Large intestine (tissue), 3 donors: ENCODE data around the gene ACO2. TPM values are rescaled to one million over a fixed set of nuclear protein-coding genes. Genes with fewer than 3 reads are reported as not detected.

Source experiments
- DNase-seq, 2 donors: peaks; one replicate each; pipeline versions ENCODE4 v3.0.0 to v3.0.0-alpha.2; 2013
- H3K27ac ChIP-seq: one replicate; pipeline ENCODE4 v1.5.1; 2013; ENCODE audit warnings: low read length
- H3K27me3 ChIP-seq: 2 replicates; pipeline ENCODE4 v1.6.1; 2013; ENCODE audit warnings: low read length; ENCODE audit not compliant: control insufficient read depth, insufficient read depth
- H3K36me3 ChIP-seq: 2 replicates; pipeline ENCODE4 v1.6.1; 2013; ENCODE audit warnings: low read length; ENCODE audit not compliant: control insufficient read depth, insufficient read depth
- H3K4me1 ChIP-seq: one replicate; pipeline ENCODE4 v1.6.1; 2013; ENCODE audit warnings: low read length; ENCODE audit not compliant: control insufficient read depth, insufficient read depth
- H3K4me3 ChIP-seq: one replicate; pipeline ENCODE4 v1.5.1; 2013; ENCODE audit warnings: low read length
- H3K9me3 ChIP-seq: one replicate; pipeline ENCODE4 v1.6.1; 2013; ENCODE audit warnings: mild to moderate bottlenecking, low read depth, low read length, moderate library complexity; ENCODE audit not compliant: control insufficient read depth
- WGBS: methylation state at CpG from one replicate; pipeline ENCODE4 v1.1.5; 2013; ENCODE audit warnings: low lambda C conversion rate; ENCODE audit not compliant: insufficient coverage; 5-methylcytosine and 5-hydroxymethylcytosine counted together
- polyA plus RNA-seq: library from polyadenylated mRNA; unstranded; fragments of 120-200 nt; gene quantifications from one replicate; pipeline ENCODE4 v1.2.1, GENCODE V29; 2013

The ACO2 gene
- polyA plus RNA-seq, 1 donor, result 209 TPM

DNA sequence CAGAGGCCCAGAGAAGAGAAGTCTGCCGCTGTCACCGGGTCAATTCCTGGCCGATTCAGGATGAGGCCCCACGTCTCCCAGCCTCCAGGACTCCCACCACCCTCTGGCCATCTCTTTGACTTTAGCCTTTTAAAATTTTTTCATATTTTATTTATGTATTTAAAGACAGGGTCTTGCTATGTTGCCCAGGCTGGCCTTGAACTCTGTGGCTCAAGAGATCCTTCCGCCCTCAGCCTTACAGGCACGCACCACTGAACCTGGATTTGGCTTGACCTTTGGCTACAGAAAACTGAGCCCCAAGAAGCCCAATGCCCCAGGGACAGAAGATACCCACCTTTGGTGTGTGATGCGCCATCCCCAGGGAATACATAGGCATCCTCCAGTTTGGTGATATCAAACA is 71.4 kb downstream of the ACO2 start:
- peaks cover 10% of the 10 kb centered on the region for H3K4me1 ChIP-seq
- WGBS, result 100% methylated on average over 1 of the region's 7 CpGs
- H3K36me3 ChIP-seq, result peaks cover 34% of the 10 kb centered on the region
- H3K27ac ChIP-seq, result no peak overlapping the region
- no peaks in the 10 kb centered on the region for H3K27me3 ChIP-seq
- no peaks in the 10 kb centered on the region for H3K9me3 ChIP-seq
- DNase-seq, result no peak
- H3K4me3 ChIP-seq, result no peak overlapping the region

DNA sequence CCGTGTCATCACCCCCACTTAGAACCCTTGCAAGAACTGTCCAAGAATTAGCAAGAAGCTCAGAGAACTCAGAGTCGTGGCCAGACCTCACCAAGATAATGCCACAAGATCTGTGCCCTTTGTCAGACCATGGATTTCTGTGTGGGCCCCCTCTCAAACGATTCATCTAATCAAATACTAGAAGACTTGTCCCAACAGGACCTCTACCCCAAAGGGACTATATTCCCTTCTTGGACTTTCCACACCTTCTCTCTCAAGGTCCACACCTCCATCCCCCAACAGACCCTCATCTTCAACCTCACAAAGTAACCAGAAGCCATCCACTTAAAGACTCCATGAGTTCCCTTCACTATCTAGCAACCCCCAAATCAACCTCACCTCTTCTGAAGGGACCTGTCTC is 72.6 kb downstream of the ACO2 start:
- H3K4me1 ChIP-seq, result peaks cover 10% of the 10 kb centered on the region
- no peak overlapping the region for H3K27ac ChIP-seq
- no peak overlapping the region for H3K4me3 ChIP-seq
- H3K36me3 ChIP-seq, result peaks cover 34% of the 10 kb centered on the region
- DNase-seq, result no peak
- no CpG with 5 or more reads among the region's 3 CpGs for WGBS
- H3K27me3 ChIP-seq, result no peaks in the 10 kb centered on the region
- H3K9me3 ChIP-seq, result no peaks in the 10 kb centered on the region

- H3K27me3 ChIP-seq, result no peaks in the 10 kb centered on the region
- H3K4me3 ChIP-seq, result no peak overlapping the region
- peaks cover 10% of the 10 kb centered on the region for H3K4me1 ChIP-seq
- H3K27ac ChIP-seq, result no peak overlapping the region
- H3K9me3 ChIP-seq, result no peaks in the 10 kb centered on the region
- no peak for DNase-seq
- WGBS, result no CpG with 5 or more reads among the region's 4 CpGs
- H3K36me3 ChIP-seq, result peaks cover 30% of the 10 kb centered on the region
These were observed 73.3 kb downstream of the ACO2 start for GRCh38 chr22:41542224-41542623.

DNA sequence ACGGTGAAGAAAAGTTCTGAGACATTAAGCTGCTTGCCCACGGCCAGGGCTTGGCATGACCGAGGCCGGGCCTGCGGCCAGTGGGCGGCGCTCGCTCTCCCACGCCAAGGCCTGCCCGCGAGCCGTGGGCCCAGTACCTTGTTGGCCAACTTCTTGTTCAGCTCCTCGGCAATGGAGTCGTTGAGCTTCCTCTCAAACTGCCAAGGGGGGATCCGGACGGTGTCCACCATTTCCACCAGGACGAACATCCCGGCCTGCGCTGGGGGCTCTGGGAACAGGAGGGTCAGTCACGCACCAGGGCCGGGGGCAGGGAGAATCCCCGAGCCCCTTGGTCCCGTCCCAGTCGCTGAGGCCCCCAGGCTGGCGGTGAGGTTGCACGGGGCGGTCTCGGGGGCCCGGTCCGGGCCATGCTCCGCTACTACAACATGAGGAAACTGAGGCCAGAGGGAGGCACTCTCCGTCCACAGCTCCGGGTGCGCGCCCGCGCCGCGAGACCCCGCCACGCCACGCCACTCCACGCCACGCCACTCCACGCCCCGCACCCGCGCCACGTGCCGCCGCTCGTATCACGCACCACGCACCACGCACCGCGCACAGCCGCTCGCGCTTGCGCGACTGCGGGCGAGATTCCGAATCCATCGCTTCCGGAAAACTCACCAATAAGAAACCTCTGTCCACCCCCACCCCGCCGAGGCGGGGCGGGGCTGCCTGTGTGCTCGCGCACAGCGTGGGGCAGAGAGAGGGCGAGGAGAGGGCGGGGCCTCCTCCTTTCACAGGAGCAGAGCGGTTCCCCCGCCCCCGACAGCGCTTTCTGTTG is 75.1 kb downstream of the ACO2 start, which contains the start of gene POLR3H:
TSS of gene POLR3H (minus strand) at position 617 of the 817 bp plus-strand sequence. CDS start at position 248, 369 bp downstream.
- Histone ChIP-seq H3K4me3 (peak within 1 kb of the TSS; percentile 100), H3K36me3 (peaks cover 18% of the 10 kb centered on the region)
- DNase-seq, result peak; percentile 99

GRCh38 chr22:41544671-41545476 is 76.0 kb downstream of the ACO2 start:
- peak overlapping the region; percentile 100 for H3K4me3 ChIP-seq
- H3K27ac ChIP-seq, result no peak overlapping the region
- H3K27me3 ChIP-seq, result no peaks in the 10 kb centered on the region
- no peaks in the 10 kb centered on the region for H3K9me3 ChIP-seq
- peaks cover 10% of the 10 kb centered on the region for H3K36me3 ChIP-seq
- peaks cover 10% of the 10 kb centered on the region for H3K4me1 ChIP-seq
- no peak for DNase-seq
- 47% methylated on average over 4 of the region's 21 CpGs for WGBS

More for the DNA sequence above, 75.1 kb downstream of the ACO2 start, which contains the start of gene POLR3H:
- no CpG with 5 or more reads among the region's 80 CpGs for WGBS
- Histone ChIP-seq H3K27ac (peak within 1 kb of the TSS; percentile 84), H3K27me3 (no peaks in the 10 kb centered on the region), H3K9me3 (no peaks in the 10 kb centered on the region), H3K4me1 (peaks cover 10% of the 10 kb centered on the region)

GRCh38 chr22:41548830-41549211 is 79.9 kb downstream of the ACO2 start:
- Histone ChIP-seq H3K4me1 (peaks cover 11% of the 10 kb centered on the region), H3K36me3 (no peaks in the 10 kb centered on the region), H3K9me3 (no peaks in the 10 kb centered on the region), H3K4me3 (no peak overlapping the region), H3K27ac (peak overlapping the region; percentile 43), H3K27me3 (no peaks in the 10 kb centered on the region)
- WGBS, result no CpG with 5 or more reads among the region's 5 CpGs
- DNase-seq, result no peak

- H3K4me1 ChIP-seq, result peaks cover 8% of the 10 kb centered on the region
- no CpG with 5 or more reads among the region's 12 CpGs for WGBS
- H3K9me3 ChIP-seq, result no peaks in the 10 kb centered on the region
- H3K27ac ChIP-seq, result no peak overlapping the region
- no peak for DNase-seq
- H3K36me3 ChIP-seq, result no peaks in the 10 kb centered on the region
- H3K4me3 ChIP-seq, result no peak overlapping the region
- no peaks in the 10 kb centered on the region for H3K27me3 ChIP-seq
These were observed 82.1 kb downstream of the ACO2 start for GRCh38 chr22:41550952-41551491.

GRCh38 chr22:41551877-41552582 is 83.1 kb downstream of the ACO2 start:
- Histone ChIP-seq H3K27me3 (no peaks in the 10 kb centered on the region), H3K36me3 (no peaks in the 10 kb centered on the region), H3K27ac (no peak overlapping the region), H3K4me1 (peaks cover 9% of the 10 kb centered on the region), H3K9me3 (no peaks in the 10 kb centered on the region), H3K4me3 (no peak overlapping the region)
- no peak for DNase-seq
- WGBS, result 60% methylated on average over 1 of the region's 11 CpGs

DNA sequence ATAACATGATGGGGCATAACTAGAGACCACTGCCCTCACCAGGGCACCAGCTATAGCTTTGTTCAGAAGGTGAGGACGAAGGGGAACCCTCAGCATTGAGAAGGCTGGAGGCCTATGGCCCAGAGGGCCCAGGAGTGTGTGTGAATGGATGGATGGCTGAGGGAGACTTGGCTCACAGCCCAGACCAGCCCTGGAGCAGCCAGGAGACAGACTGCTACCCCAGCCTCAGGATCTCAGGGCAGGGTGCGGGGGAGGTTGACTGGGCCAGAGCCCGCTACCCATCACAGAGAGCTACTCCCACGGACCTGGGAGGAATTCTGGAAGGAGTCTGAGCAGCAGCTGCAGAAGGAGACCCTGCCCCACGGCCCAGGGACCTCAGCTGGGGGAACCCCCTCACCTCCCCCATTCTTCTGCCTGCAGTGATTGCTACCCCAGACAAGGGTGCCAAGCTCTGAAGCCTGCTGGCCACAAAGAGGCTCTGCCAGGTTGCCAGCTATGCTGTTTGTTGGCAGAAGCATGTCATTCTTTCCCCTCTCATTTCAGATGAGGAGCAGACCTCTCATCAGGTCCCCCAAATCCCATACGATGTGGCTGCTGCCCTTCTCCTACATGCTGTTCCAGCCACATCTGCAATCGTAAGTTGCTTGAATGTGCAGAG is 86.5 kb downstream of the ACO2 start:
- WGBS, result no CpG with 5 or more reads among the region's 7 CpGs
- Histone ChIP-seq H3K4me3 (no peak overlapping the region), H3K9me3 (no peaks in the 10 kb centered on the region), H3K27me3 (peaks cover 4% of the 10 kb centered on the region), H3K36me3 (no peaks in the 10 kb centered on the region), H3K27ac (no peak overlapping the region), H3K4me1 (peaks cover 12% of the 10 kb centered on the region)
- no peak for DNase-seq
